Colon (tissue), 2 donors: ENCODE data around the gene INTS7.
"Not testable (repeated sequence)": the region's sequence is repeated elsewhere in the genome, so short reads cannot be mapped to it uniquely, and the experiment has no call there.

ENCODE experiments used
- FAIRE-seq: peaks from 2 replicates; lab custom pipeline; 2012; peaks lifted over from hg19 to GRCh38; lab: Jason Lieb, UNC
- donor health status: control.
- donor health status: control.

INTS7 gene

GRCh38 chr1:211978596-211978995, 56.8 kb downstream of the INTS7 start:
- no peak for FAIRE-seq

- FAIRE-seq: no peak
Measured at GRCh38 chr1:211975152-211975941, 60.0 kb downstream of the INTS7 start.

- no peak for FAIRE-seq
Measured at GRCh38 chr1:211973541-211973940, 61.8 kb downstream of the INTS7 start.

- no peak for FAIRE-seq
Measured at GRCh38 chr1:211968200-211968834, 67.0 kb downstream of the INTS7 start.

GRCh38 chr1:211967704-211968103, 67.7 kb downstream of the INTS7 start:
- FAIRE-seq: no peak

GRCh38 chr1:211965108-211965805, 70.1 kb downstream of the INTS7 start:
- no peak for FAIRE-seq

- no peak for FAIRE-seq
Measured at GRCh38 chr1:211959680-211960079, 75.7 kb downstream of the INTS7 start.

- no peak for FAIRE-seq
Measured at GRCh38 chr1:211959221-211959620, 76.1 kb downstream of the INTS7 start.

- FAIRE-seq: not testable (repeated sequence)
Measured at GRCh38 chr1:211954028-211954427, 81.3 kb downstream of the INTS7 start.

GRCh38 chr1:211953543-211953942, 81.8 kb downstream of the INTS7 start:
- FAIRE-seq: not testable (repeated sequence)

- no peak for FAIRE-seq
Measured at GRCh38 chr1:211952299-211952698, 83.1 kb downstream of the INTS7 start.

GRCh38 chr1:211951856-211952255, 83.5 kb downstream of the INTS7 start:
- no peak for FAIRE-seq

GRCh38 chr1:211948377-211948776, 87.0 kb downstream of the INTS7 start:
- FAIRE-seq: no peak

- no peak for FAIRE-seq
Measured at GRCh38 chr1:211947396-211948295, 87.7 kb downstream of the INTS7 start.

- no peak for FAIRE-seq
Measured at GRCh38 chr1:211944733-211945500, 90.4 kb downstream of the INTS7 start.

- no peak for FAIRE-seq
Measured at GRCh38 chr1:211942583-211942982, 92.8 kb downstream of the INTS7 start.

- no peak for FAIRE-seq
Measured at GRCh38 chr1:211939876-211940468, 95.4 kb downstream of the INTS7 start.

- FAIRE-seq: peak; percentile 95
Measured at GRCh38 chr1:211938561-211938997, 96.8 kb downstream of the INTS7 start.

- FAIRE-seq: not testable (repeated sequence)
Measured at GRCh38 chr1:211937422-211937821, 97.9 kb downstream of the INTS7 start.

GRCh38 chr1:211935448-211935970, 99.8 kb downstream of the INTS7 start:
- FAIRE-seq: no peak
